Fibroblast of lung (primary cell): ENCODE results near the gene BCL7A. TPM values are rescaled to one million over a fixed set of nuclear protein-coding genes. Genes with fewer than 3 reads are reported as not detected.
"Not testable (repeated sequence)": the region's sequence is repeated elsewhere in the genome, so short reads cannot be mapped to it uniquely, and the experiment has no call there.

ENCODE experiments used
- DNase-seq, 2 donors: peaks; one replicate each; pipeline versions ENCODE4 v3.0.0 to v3.0.0-alpha.2; 2010; ENCODE audit warnings: low read depth in 2 of 2
- H2AFZ ChIP-seq: 2 replicates; pipeline ENCODE4 v1.5.1; 2012; ENCODE audit warnings: low read length, control low read depth, inconsistent platforms
- H3K27ac ChIP-seq: 2 replicates; pipeline ENCODE4 v1.5.1; 2011; ENCODE audit warnings: low read length, control low read depth; ENCODE audit not compliant: insufficient read depth
- H3K27me3 ChIP-seq: 2 replicates; pipeline ENCODE4 v1.5.1; 2011; ENCODE audit warnings: mild to moderate bottlenecking, low read length; ENCODE audit not compliant: control insufficient read depth, insufficient read depth
- H3K36me3 ChIP-seq: 2 replicates; pipeline ENCODE4 v1.5.1; 2011; ENCODE audit warnings: low read length; ENCODE audit not compliant: control insufficient read depth, insufficient read depth
- H3K4me1 ChIP-seq: 2 replicates; pipeline ENCODE4 v1.5.1; 2011; ENCODE audit warnings: low read length; ENCODE audit not compliant: control insufficient read depth, insufficient read depth; ENCODE audit errors: extremely low read depth
- H3K4me2 ChIP-seq: 2 replicates; pipeline ENCODE4 v1.5.1; 2011; ENCODE audit warnings: low read length, control low read depth; ENCODE audit not compliant: insufficient read depth; ENCODE audit errors: extremely low read depth
- H3K4me3 ChIP-seq, 4 experiments: fragments of 200-600 bp in 1 of 4; sonication (generic) in 1 of 4; replicated peaks in 1 of 4; 2 replicates each; pipeline ENCODE4 v1.5.1; 2011 to 2016; ENCODE audit warnings: low read length in 4 of 4, low read depth in 3 of 4, mild to moderate bottlenecking in 3 of 4, control low read depth in 2 of 4, inconsistent platforms in 1 of 4, mixed read lengths in 1 of 4; ENCODE audit not compliant: insufficient read depth in 1 of 4; ENCODE audit errors: control extremely low read depth in 1 of 4
- H3K79me2 ChIP-seq: 2 replicates; pipeline ENCODE4 v1.5.1; 2012; ENCODE audit warnings: mild to moderate bottlenecking, low read length, inconsistent platforms; ENCODE audit not compliant: control insufficient read depth, insufficient read depth
- H3K9ac ChIP-seq: 2 replicates; pipeline ENCODE4 v1.5.1; 2011; ENCODE audit warnings: mild to moderate bottlenecking, low read length, control low read depth; ENCODE audit not compliant: insufficient read depth
- H3K9me3 ChIP-seq: 2 replicates; pipeline ENCODE4 v1.5.1; 2012; ENCODE audit warnings: low read depth, low read length; ENCODE audit not compliant: control insufficient read depth, insufficient read depth
- H4K20me1 ChIP-seq: 2 replicates; pipeline ENCODE4 v1.5.1; 2011; ENCODE audit warnings: low read length; ENCODE audit not compliant: control insufficient read depth, insufficient read depth; ENCODE audit errors: extremely low read depth
- EZH2 ChIP-seq: IDR thresholded peaks from 2 replicates; pipeline ENCODE4 v1.5.1; 2012; ENCODE audit warnings: low read length, control low read depth, mild to moderate bottlenecking; ENCODE audit errors: missing control alignments
- polyA plus RNA-seq, 2 donors: library from polyadenylated mRNA; depleted of rRNA in 1 of 2; stranded (reverse) in 1 of 2; unstranded in 1 of 2; fragments of >200 nt; gene quantifications; 2 replicates each; pipeline ENCODE4 v1.2.1, GENCODE V29; 2011 to 2012; ENCODE audit warnings: missing spikeins in 1 of 2
- total RNA-seq: library from RNA; depleted of rRNA; stranded (reverse); fragments of >200 nt; gene quantifications from 2 replicates; pipeline ENCODE4 v1.2.1, GENCODE V29; 2014
- TF ChIP-seq, protein P1 (sequence below), 2 donors: IDR thresholded peaks in 1 of 2; conservative IDR thresholded peaks in 1 of 2; 1 replicate in 1 of 2; 2 replicates in 1 of 2; pipeline ENCODE4 v1.5.1; 2011 to 2012; ENCODE audit warnings: low read length in 2 of 2, control low read depth in 1 of 2, inconsistent platforms in 1 of 2, low read depth in 1 of 2, mild to moderate bottlenecking in 1 of 2

BCL7A gene
- total and polyA plus RNA-seq, 2 donors (not counting 1 experiment from before 2014, with no cell fraction given), result 3.8 to 7.4 TPM

DNA sequence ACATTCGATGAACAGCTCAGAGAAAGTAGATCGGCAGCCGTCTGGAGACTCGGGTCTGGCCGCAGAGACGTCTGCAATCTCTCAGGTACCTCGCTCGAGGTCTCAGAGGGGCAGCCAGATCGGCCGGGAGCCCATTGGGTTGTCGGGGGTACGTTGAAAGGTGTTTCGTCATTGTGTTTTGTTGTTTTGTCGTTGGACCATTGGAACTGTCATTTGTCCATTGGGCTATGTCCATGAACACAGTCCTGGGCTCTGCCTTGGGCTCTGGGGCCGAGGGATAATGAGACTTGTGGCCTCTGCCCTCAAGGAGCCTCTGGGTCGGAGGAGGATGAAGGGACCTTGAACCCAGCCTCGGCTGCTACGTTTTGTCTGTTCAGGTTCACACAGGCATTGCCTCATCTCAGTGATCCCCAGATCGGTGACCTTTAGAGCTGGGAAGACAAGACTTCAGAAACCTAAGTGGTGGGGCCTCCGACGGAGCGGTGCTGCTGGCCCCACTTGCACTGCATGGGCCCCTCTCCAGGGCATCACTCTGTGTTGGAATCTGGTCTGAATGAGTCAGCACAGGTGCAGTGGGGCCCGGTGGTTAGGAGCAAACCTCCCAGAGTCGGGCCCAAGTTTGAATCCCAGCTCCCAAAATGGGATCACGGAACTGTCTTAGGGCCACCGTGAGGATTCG, 33.3 kb downstream of the BCL7A start:
- TF ChIP-seq, protein P1, sequence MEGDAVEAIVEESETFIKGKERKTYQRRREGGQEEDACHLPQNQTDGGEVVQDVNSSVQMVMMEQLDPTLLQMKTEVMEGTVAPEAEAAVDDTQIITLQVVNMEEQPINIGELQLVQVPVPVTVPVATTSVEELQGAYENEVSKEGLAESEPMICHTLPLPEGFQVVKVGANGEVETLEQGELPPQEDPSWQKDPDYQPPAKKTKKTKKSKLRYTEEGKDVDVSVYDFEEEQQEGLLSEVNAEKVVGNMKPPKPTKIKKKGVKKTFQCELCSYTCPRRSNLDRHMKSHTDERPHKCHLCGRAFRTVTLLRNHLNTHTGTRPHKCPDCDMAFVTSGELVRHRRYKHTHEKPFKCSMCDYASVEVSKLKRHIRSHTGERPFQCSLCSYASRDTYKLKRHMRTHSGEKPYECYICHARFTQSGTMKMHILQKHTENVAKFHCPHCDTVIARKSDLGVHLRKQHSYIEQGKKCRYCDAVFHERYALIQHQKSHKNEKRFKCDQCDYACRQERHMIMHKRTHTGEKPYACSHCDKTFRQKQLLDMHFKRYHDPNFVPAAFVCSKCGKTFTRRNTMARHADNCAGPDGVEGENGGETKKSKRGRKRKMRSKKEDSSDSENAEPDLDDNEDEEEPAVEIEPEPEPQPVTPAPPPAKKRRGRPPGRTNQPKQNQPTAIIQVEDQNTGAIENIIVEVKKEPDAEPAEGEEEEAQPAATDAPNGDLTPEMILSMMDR (conservative IDR thresholded peaks at IDR 0.05 in 1 of 2, IDR thresholded peaks at IDR 0.05 in 1 of 2; ENCODE audit: low read depth in 1 of 2, low read length in 2 of 2), result no peak
- no peak for TF ChIP-seq EZH2
- Histone ChIP-seq H3K9me3 (no peaks in the 10 kb centered on the region), H3K27me3 (no peaks in the 10 kb centered on the region), H4K20me1 (no peaks in the 10 kb centered on the region), H3K9ac (no peak overlapping the region), H2AFZ (no peak overlapping the region), H3K4me3 (no peak overlapping the region), H3K4me1 (peaks cover under 1% of the 10 kb centered on the region), H3K79me2 (no peaks in the 10 kb centered on the region), H3K4me2 (no peak overlapping the region), H3K36me3 (no peaks in the 10 kb centered on the region), H3K27ac (no peak overlapping the region)
- DNase-seq, result no peak

- DNase-seq, H3K4me1 ChIP-seq, H3K9ac ChIP-seq, H4K20me1 ChIP-seq, H3K27me3 ChIP-seq, H2AFZ ChIP-seq, H3K27ac ChIP-seq, H3K4me2 ChIP-seq, H3K79me2 ChIP-seq, H3K9me3 ChIP-seq, H3K36me3 ChIP-seq, H3K4me3 ChIP-seq: not testable (repeated sequence)
These were observed 34.7 kb downstream of the BCL7A start for GRCh38 chr12:122056406-122056805.

GRCh38 chr12:122057007-122057735, 35.5 kb downstream of the BCL7A start:
- Histone ChIP-seq H2AFZ (no peak overlapping the region), H3K36me3 (peaks cover 3% of the 10 kb centered on the region), H3K9ac (no peak overlapping the region), H3K79me2 (no peaks in the 10 kb centered on the region), H3K9me3 (no peaks in the 10 kb centered on the region), H3K4me1 (peaks cover 3% of the 10 kb centered on the region), H3K4me3 (no peak overlapping the region), H3K27ac (no peak overlapping the region), H3K4me2 (no peak overlapping the region), H4K20me1 (no peaks in the 10 kb centered on the region), H3K27me3 (no peaks in the 10 kb centered on the region)
- DNase-seq, result no peak
- TF ChIP-seq EZH2, result no peak
- TF ChIP-seq, protein P1 (conservative IDR thresholded peaks at IDR 0.05 in 1 of 2, IDR thresholded peaks at IDR 0.05 in 1 of 2; ENCODE audit: low read depth in 1 of 2, low read length in 2 of 2), result no peak
